ENCODE measurements around the gene CCIN. TPM values are rescaled to one million over a fixed set of nuclear protein-coding genes. Genes with fewer than 3 reads are reported as not detected.

CCIN gene
- total RNA-seq, 1 donor from 2014 or later = not detected

GRCh38 chr9:36138901-36139300 lies 30.3 kb upstream of the CCIN start:
- Histone ChIP-seq H3K9me3 (no peaks in the 10 kb centered on the region), H3K4me1 (peaks cover 82% of the 10 kb centered on the region), H3K27me3 (no peaks in the 10 kb centered on the region), H3K36me3 (no peaks in the 10 kb centered on the region), H3K27ac (peak overlapping the region; percentile 93), H3K4me3 (no peak overlapping the region)
- intact Hi-C loops (cut with DNase I) = no loop called here
- no peak for DNase-seq (ENCODE audit: extremely low spot score in 2 of 2)
- TF ChIP-seq POLR2A (IDR thresholded peaks at IDR 0.05) (no peak), CTCF (IDR thresholded peaks at IDR 0.05) (no peak), POLR2AphosphoS5 (IDR thresholded peaks at IDR 0.05; ENCODE audit: insufficient read depth in 1 of 2, low read depth in 1 of 2) (no peak)

GRCh38 chr9:36140086-36141084 lies 28.8 kb upstream of the CCIN start:
- Histone ChIP-seq H3K27me3 (no peaks in the 10 kb centered on the region), H3K9me3 (no peaks in the 10 kb centered on the region), H3K4me3 (no peak overlapping the region), H3K4me1 (peaks cover 90% of the 10 kb centered on the region), H3K36me3 (no peaks in the 10 kb centered on the region), H3K27ac (peak overlapping the region; percentile 88)
- intact Hi-C loops (cut with DNase I) = no loop called here
- TF ChIP-seq CTCF (IDR thresholded peaks at IDR 0.05) (no peak), POLR2AphosphoS5 (IDR thresholded peaks at IDR 0.05; ENCODE audit: insufficient read depth in 1 of 2, low read depth in 1 of 2) (no peak), POLR2A (IDR thresholded peaks at IDR 0.05) (no peak)
- no peak for DNase-seq (ENCODE audit: extremely low spot score in 2 of 2)

GRCh38 chr9:36141288-36141687 lies 27.9 kb upstream of the CCIN start:
- no peak overlapping the region for H3K4me3 ChIP-seq
- no peak for DNase-seq (ENCODE audit: extremely low spot score in 2 of 2)
- intact Hi-C loops (cut with DNase I) = no loop called here

GRCh38 chr9:36141761-36142160 lies 27.4 kb upstream of the CCIN start:
- TF ChIP-seq POLR2A (IDR thresholded peaks at IDR 0.05) (no peak), CTCF (IDR thresholded peaks at IDR 0.05) (no peak), POLR2AphosphoS5 (IDR thresholded peaks at IDR 0.05; ENCODE audit: insufficient read depth in 1 of 2, low read depth in 1 of 2) (no peak)
- intact Hi-C loops (cut with DNase I) = loop anchor here (2.0 kb wide), 1 partner anchor 25 kb away; no protein-coding TSS in a partner anchor
- Histone ChIP-seq H3K9me3 (no peaks in the 10 kb centered on the region), H3K27me3 (no peaks in the 10 kb centered on the region), H3K27ac (peak overlapping the region; percentile 88), H3K36me3 (no peaks in the 10 kb centered on the region), H3K4me1 (peaks cover 80% of the 10 kb centered on the region), H3K4me3 (no peak overlapping the region)
- no peak for DNase-seq (ENCODE audit: extremely low spot score in 2 of 2)

More at GRCh38 chr9:36141288-36141687, 27.9 kb upstream of the CCIN start:
- H3K27ac ChIP-seq = peak overlapping the region; percentile 88
- peaks cover 82% of the 10 kb centered on the region for H3K4me1 ChIP-seq
- H3K9me3 ChIP-seq = no peaks in the 10 kb centered on the region
- TF ChIP-seq CTCF (IDR thresholded peaks at IDR 0.05) (peak in 2 of 3 experiments; percentile 10 to 24), POLR2A (IDR thresholded peaks at IDR 0.05) (no peak), POLR2AphosphoS5 (IDR thresholded peaks at IDR 0.05; ENCODE audit: insufficient read depth in 1 of 2, low read depth in 1 of 2) (no peak)
- no peaks in the 10 kb centered on the region for H3K27me3 ChIP-seq
- H3K36me3 ChIP-seq = no peaks in the 10 kb centered on the region

All from vagina (tissue), 2 donors.